Measurements from ENCODE around the gene CPNE9.

DNA sequence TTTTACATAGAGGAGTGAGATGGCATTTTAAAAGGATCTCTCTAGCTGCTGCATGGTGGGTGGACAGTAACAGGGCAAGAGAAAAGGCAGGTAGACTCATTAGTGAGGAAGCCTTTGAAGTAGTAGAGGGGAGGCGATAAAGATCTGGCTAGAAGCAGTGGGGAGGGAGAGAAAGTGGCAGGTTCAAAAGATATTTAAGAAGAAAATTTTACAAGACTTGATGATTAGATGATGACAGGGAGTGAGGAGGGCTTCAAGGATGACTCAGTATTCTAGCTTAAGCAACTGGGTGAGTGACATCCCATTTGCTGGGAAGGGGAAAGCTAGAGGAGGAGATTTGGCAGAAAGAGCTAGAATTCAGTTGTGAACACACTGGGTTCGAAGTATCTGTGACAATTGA, 24.1 kb downstream of the CPNE9 start:
- no peak for TF ChIP-seq EZH2 (IDR thresholded peaks at IDR 0.05; ENCODE audit: borderline replicate concordance, low read length)
- no peak for TF ChIP-seq CTCF (IDR thresholded peaks at IDR 0.05; ENCODE audit: low read length)
